ENCODE measurements around the gene LRRTM4. TPM values are rescaled to one million over a fixed set of nuclear protein-coding genes. Genes with fewer than 3 reads are reported as not detected.

Gene LRRTM4
- polyA plus RNA-seq, 1 of the 3 experiments (the other 2 are of a cell fraction): 0.10 TPM

- TF ChIP-seq, protein P1, sequence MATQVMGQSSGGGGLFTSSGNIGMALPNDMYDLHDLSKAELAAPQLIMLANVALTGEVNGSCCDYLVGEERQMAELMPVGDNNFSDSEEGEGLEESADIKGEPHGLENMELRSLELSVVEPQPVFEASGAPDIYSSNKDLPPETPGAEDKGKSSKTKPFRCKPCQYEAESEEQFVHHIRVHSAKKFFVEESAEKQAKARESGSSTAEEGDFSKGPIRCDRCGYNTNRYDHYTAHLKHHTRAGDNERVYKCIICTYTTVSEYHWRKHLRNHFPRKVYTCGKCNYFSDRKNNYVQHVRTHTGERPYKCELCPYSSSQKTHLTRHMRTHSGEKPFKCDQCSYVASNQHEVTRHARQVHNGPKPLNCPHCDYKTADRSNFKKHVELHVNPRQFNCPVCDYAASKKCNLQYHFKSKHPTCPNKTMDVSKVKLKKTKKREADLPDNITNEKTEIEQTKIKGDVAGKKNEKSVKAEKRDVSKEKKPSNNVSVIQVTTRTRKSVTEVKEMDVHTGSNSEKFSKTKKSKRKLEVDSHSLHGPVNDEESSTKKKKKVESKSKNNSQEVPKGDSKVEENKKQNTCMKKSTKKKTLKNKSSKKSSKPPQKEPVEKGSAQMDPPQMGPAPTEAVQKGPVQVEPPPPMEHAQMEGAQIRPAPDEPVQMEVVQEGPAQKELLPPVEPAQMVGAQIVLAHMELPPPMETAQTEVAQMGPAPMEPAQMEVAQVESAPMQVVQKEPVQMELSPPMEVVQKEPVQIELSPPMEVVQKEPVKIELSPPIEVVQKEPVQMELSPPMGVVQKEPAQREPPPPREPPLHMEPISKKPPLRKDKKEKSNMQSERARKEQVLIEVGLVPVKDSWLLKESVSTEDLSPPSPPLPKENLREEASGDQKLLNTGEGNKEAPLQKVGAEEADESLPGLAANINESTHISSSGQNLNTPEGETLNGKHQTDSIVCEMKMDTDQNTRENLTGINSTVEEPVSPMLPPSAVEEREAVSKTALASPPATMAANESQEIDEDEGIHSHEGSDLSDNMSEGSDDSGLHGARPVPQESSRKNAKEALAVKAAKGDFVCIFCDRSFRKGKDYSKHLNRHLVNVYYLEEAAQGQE (IDR thresholded peaks at IDR 0.05; ENCODE audit: low read depth, low read length): no peak
- no peak for TF ChIP-seq GABPA (IDR thresholded peaks at IDR 0.05; ENCODE audit: low read depth)
- 0 out of 2 replicates have a peak, but pooled peaks have one; percentile 10 for TF ChIP-seq RCOR1 (IDR thresholded peaks at IDR 0.05; ENCODE audit: low read length)
- no peak for TF ChIP-seq TCF12 (IDR thresholded peaks at IDR 0.05)
- no peak for TF ChIP-seq USF1 (IDR thresholded peaks at IDR 0.05; ENCODE audit: borderline replicate concordance, low read depth)
These were observed at the start of gene LRRTM4 (continued) for GRCh38 chr2:77521931-77522470.

- H3F3A ChIP-seq (replicated peaks; ENCODE audit: insufficient read depth): no peaks in the 10 kb centered on the region
- H3K79me2 ChIP-seq (ENCODE audit: insufficient read depth): no peaks in the 10 kb centered on the region
- no peaks in the 10 kb centered on the region for H3K36me3 ChIP-seq (replicated peaks in 1 of 2; ENCODE audit: control insufficient read depth in 1 of 2, insufficient read depth in 2 of 2, low read length in 1 of 2)
- H2AFZ ChIP-seq (ENCODE audit: low read depth): no peak overlapping the region
- 35% methylated on average over 2 of the region's 2 CpGs for WGBS (ENCODE audit: low lambda C conversion rate)
- no peaks in the 10 kb centered on the region; the same call in 1 of the 2 replicates for H3K9me3 ChIP-seq
- no peak overlapping the region for H3K27ac ChIP-seq (ENCODE audit: low read depth in 2 of 2, low read length in 1 of 2)
- no peak overlapping the region for H3K4me3 ChIP-seq (ENCODE audit: low read depth in 2 of 2, low read length in 1 of 2)
- H3K9ac ChIP-seq: no peak overlapping the region
- no peaks in the 10 kb centered on the region for H3K27me3 ChIP-seq (ENCODE audit: insufficient read depth)
- H4K20me1 ChIP-seq (ENCODE audit: insufficient read depth): no peaks in the 10 kb centered on the region
- TF ChIP-seq TAF1 (IDR thresholded peaks at IDR 0.05; ENCODE audit: borderline replicate concordance, low read depth, low read length) (no peak), POLR2AphosphoS5 (IDR thresholded peaks at IDR 0.05; ENCODE audit: low read depth, low read length) (no peak), RXRA (IDR thresholded peaks at IDR 0.05; ENCODE audit: borderline replicate concordance, low read depth) (no peak), FOXM1 (IDR thresholded peaks at IDR 0.05; ENCODE audit: low read depth) (no peak), EP300 (IDR thresholded peaks at IDR 0.05; ENCODE audit: borderline replicate concordance in 1 of 2, low read depth in 1 of 2, low read length in 1 of 2) (no peak), TEAD4 (IDR thresholded peaks at IDR 0.05; ENCODE audit: borderline replicate concordance, insufficient read depth) (no peak), FOSL2 (IDR thresholded peaks at IDR 0.05; ENCODE audit: borderline replicate concordance, low read depth) (no peak), GATA2 (CRISPR knock-in tag; IDR thresholded peaks at IDR 0.05) (no peak), YY1 (IDR thresholded peaks at IDR 0.05; ENCODE audit: low read depth) (no peak), JUND (IDR thresholded peaks at IDR 0.05) (no peak), RAD21 (IDR thresholded peaks at IDR 0.05; ENCODE audit: low read length) (no peak), CHD2 (IDR thresholded peaks at IDR 0.05; ENCODE audit: low read length, partially characterized antibody) (no peak), RFX5 (IDR thresholded peaks at IDR 0.05; ENCODE audit: low read length) (no peak), ELF1 (IDR thresholded peaks at IDR 0.05) (no peak), MAX (IDR thresholded peaks at IDR 0.05; ENCODE audit: low read depth) (no peak)
- TF ChIP-seq, protein P2, sequence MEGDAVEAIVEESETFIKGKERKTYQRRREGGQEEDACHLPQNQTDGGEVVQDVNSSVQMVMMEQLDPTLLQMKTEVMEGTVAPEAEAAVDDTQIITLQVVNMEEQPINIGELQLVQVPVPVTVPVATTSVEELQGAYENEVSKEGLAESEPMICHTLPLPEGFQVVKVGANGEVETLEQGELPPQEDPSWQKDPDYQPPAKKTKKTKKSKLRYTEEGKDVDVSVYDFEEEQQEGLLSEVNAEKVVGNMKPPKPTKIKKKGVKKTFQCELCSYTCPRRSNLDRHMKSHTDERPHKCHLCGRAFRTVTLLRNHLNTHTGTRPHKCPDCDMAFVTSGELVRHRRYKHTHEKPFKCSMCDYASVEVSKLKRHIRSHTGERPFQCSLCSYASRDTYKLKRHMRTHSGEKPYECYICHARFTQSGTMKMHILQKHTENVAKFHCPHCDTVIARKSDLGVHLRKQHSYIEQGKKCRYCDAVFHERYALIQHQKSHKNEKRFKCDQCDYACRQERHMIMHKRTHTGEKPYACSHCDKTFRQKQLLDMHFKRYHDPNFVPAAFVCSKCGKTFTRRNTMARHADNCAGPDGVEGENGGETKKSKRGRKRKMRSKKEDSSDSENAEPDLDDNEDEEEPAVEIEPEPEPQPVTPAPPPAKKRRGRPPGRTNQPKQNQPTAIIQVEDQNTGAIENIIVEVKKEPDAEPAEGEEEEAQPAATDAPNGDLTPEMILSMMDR (IDR thresholded peaks at IDR 0.05): no peak
- ChIA-PET CTCF (no interaction called here), POLR2A (no interaction called here)
- no peak for DNase-seq
- H3K4me2 ChIP-seq: no peak overlapping the region
- H3K9me2 ChIP-seq: no peaks in the 10 kb centered on the region
- no peaks in the 10 kb centered on the region; a peak in 1 of 4 replicates for H3K4me1 ChIP-seq (ENCODE audit: control insufficient read depth in 1 of 2, insufficient read depth in 2 of 2, low read depth in 1 of 2, low read length in 1 of 2)
These were observed 49.4 kb upstream of the LRRTM4 start for GRCh38 chr2:77571545-77571944.

All from SK-N-SH (cell line).